Measurements from ENCODE around the gene PRH1. TPM values are rescaled to one million over a fixed set of nuclear protein-coding genes. Genes with fewer than 3 reads are reported as not detected.

The PRH1 gene
- total RNA-seq, 2 donors from 2014 or later = 5.3 to 64.4 TPM

GRCh38 chr12:10896854-10897253 is 12.8 kb upstream of the PRH1 start:
- Histone ChIP-seq H3K9me3 (no peaks in the 10 kb centered on the region), H3K27ac (no peak overlapping the region), H3K4me1 (replicated peaks) (no peaks in the 10 kb centered on the region), H3K4me3 (no peak overlapping the region), H3K27me3 (replicated peaks; ENCODE audit: insufficient read depth) (no peaks in the 10 kb centered on the region), H3K36me3 (no peaks in the 10 kb centered on the region)
- DNase-seq (ENCODE audit: low spot score) = no peak
- intact Hi-C loops (cut with DNase I) = no loop called here
- TF ChIP-seq POLR2A (IDR thresholded peaks at IDR 0.05) (no peak), CTCF (IDR thresholded peaks at IDR 0.05) (no peak), POLR2AphosphoS5 (IDR thresholded peaks at IDR 0.05) (no peak)
- 87% methylated on average over 5 of the region's 5 CpGs for WGBS

DNA sequence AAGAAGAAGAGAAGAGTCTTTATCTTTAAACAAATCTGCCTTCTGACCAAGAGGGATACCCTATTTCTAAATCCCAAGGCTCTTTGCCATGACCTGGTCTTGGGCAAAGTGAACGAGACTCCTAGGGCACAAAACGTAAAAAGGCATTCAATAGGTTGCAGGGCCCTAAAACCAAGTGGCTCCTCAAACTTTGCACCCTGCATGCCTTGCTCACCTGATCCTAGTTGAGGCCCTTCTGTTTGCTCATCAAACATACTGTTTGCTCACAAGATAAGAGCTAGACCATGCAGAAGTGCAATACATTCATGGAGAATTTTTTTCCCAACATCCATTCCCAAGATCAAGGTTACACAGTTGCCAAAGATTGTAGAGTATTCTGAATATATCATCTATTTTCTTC is 7.9 kb upstream of the PRH1 start:
- intact Hi-C loops (cut with DNase I) = no loop called here
- Histone ChIP-seq H3K27me3 (replicated peaks; ENCODE audit: insufficient read depth) (no peaks in the 10 kb centered on the region), H3K36me3 (no peaks in the 10 kb centered on the region), H3K4me1 (replicated peaks) (no peaks in the 10 kb centered on the region), H3K27ac (no peak overlapping the region), H3K9me3 (no peaks in the 10 kb centered on the region), H3K4me3 (no peak overlapping the region)
- DNase-seq (ENCODE audit: low spot score) = no peak
- 76% methylated on average over 2 of the region's 2 CpGs for WGBS
- TF ChIP-seq POLR2A (IDR thresholded peaks at IDR 0.05) (no peak), POLR2AphosphoS5 (IDR thresholded peaks at IDR 0.05) (no peak), CTCF (IDR thresholded peaks at IDR 0.05) (no peak)

DNA sequence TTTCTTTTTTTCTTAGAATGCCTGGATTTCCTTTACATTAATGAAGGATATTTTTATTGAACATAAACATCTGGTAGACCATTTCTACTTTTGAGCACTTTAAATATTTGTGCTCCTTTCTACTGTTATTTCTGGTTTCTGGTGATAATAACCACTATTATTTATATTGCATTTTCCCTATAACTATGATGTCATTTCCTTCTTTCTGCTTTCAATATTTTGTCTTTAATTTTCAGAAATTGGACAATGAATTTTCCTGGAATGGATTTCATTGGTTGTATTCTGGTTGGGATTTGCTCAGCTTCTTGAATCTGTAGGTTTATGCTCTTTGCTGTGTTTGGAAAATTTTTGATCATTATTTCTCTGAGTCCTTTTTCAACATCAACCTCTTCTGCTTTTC is 5.2 kb upstream of the PRH1 start:
- no peak overlapping the region for H3K27ac ChIP-seq
- H3K4me3 ChIP-seq = no peak overlapping the region

DNA sequence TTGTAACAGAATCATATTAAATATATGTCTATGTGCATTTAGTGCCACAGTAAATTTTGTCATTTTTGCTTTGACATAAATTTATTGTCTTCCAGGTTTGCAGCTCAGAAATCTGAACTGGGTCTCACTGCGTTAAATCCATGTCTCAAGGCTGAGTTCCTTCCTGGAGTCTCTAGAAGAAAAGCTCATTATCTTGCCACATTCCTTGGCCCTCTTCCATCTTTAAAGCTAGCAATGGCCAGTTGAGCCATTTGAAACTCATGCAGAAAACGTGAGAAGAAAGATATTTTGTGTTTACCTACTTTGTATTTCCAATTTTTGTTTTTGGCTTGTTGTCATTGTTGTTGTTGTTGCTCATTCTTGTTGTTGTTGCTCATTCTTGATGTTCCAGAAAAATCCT is 10.7 kb downstream of the PRH1 start:
- Histone ChIP-seq H3K4me3 (no peak overlapping the region), H3K9me3 (no peaks in the 10 kb centered on the region), H3K36me3 (no peaks in the 10 kb centered on the region), H3K4me1 (replicated peaks) (no peaks in the 10 kb centered on the region), H3K27ac (no peak overlapping the region), H3K27me3 (replicated peaks; ENCODE audit: insufficient read depth) (no peaks in the 10 kb centered on the region)
- TF ChIP-seq POLR2AphosphoS5 (IDR thresholded peaks at IDR 0.05) = no peak
- TF ChIP-seq CTCF (IDR thresholded peaks at IDR 0.05) = no peak
- TF ChIP-seq POLR2A (IDR thresholded peaks at IDR 0.05) = no peak
- WGBS = 45% methylated on average over 2 of the region's 2 CpGs
- intact Hi-C loops (cut with DNase I) = no loop called here
- no peak for DNase-seq (ENCODE audit: low spot score)

More for the DNA sequence above, 5.2 kb upstream of the PRH1 start:
- no peak for DNase-seq (ENCODE audit: low spot score)
- H3K36me3 ChIP-seq = no peaks in the 10 kb centered on the region
- no peaks in the 10 kb centered on the region for H3K9me3 ChIP-seq
- no peaks in the 10 kb centered on the region for H3K27me3 ChIP-seq (replicated peaks; ENCODE audit: insufficient read depth)
- no peaks in the 10 kb centered on the region for H3K4me1 ChIP-seq (replicated peaks)
- TF ChIP-seq POLR2AphosphoS5 (IDR thresholded peaks at IDR 0.05) (no peak), CTCF (IDR thresholded peaks at IDR 0.05) (no peak), POLR2A (IDR thresholded peaks at IDR 0.05) (no peak)
- intact Hi-C loops (cut with DNase I) = no loop called here

GRCh38 chr12:10867381-10867780 is 16.7 kb downstream of the PRH1 start:
- Histone ChIP-seq H3K4me1 (replicated peaks) (no peaks in the 10 kb centered on the region), H3K27ac (no peak overlapping the region), H3K9me3 (no peaks in the 10 kb centered on the region), H3K27me3 (replicated peaks; ENCODE audit: insufficient read depth) (no peaks in the 10 kb centered on the region), H3K4me3 (no peak overlapping the region), H3K36me3 (no peaks in the 10 kb centered on the region)
- DNase-seq (ENCODE audit: low spot score) = no peak
- intact Hi-C loops (cut with DNase I) = no loop called here
- 67% methylated on average over 2 of the region's 2 CpGs for WGBS
- TF ChIP-seq POLR2AphosphoS5 (IDR thresholded peaks at IDR 0.05) (no peak), POLR2A (IDR thresholded peaks at IDR 0.05) (no peak), CTCF (IDR thresholded peaks at IDR 0.05) (no peak)

Data from prostate gland (tissue), 2 donors.